H9 (cell line): ENCODE data around the gene JMJD7. TPM values are rescaled to one million over a fixed set of nuclear protein-coding genes. Genes with fewer than 3 reads are reported as not detected.
A peak's percentile ranks its signal among the peaks of the same experiment; 100 is the strongest.

Experiments used
- DNase-seq: peaks from one replicate; pipeline ENCODE4 v3.0.0-alpha.2; 2017
- H2AFZ ChIP-seq: one replicate; pipeline ENCODE4 v1.6.1; 2013; ENCODE audit warnings: mild to moderate bottlenecking, low read length, control low read depth, moderate library complexity
- H2AK5ac ChIP-seq: 2 replicates; pipeline ENCODE4 v1.6.1; 2013; ENCODE audit warnings: low read length, control low read depth, mixed read lengths; ENCODE audit not compliant: insufficient read length
- H2BK120ac ChIP-seq: one replicate; pipeline ENCODE4 v1.6.1; 2013; ENCODE audit warnings: low read depth, mild to moderate bottlenecking, low read length, control low read depth, inconsistent platforms; ENCODE audit not compliant: poor library complexity, severe bottlenecking
- H2BK12ac ChIP-seq: 2 replicates; pipeline ENCODE4 v1.6.1; 2013; ENCODE audit warnings: low read length, control low read depth, mixed read lengths, low read depth; ENCODE audit not compliant: insufficient read length
- H2BK15ac ChIP-seq: 2 replicates; pipeline ENCODE4 v1.6.1; 2013; ENCODE audit warnings: low read depth, low read length, control low read depth
- H2BK20ac ChIP-seq: one replicate; pipeline ENCODE4 v1.6.1; 2013; ENCODE audit warnings: low read depth, mild to moderate bottlenecking, low read length, control low read depth, inconsistent platforms; ENCODE audit not compliant: poor library complexity, severe bottlenecking
- H2BK5ac ChIP-seq: 2 replicates; pipeline ENCODE4 v1.6.1; 2013; ENCODE audit warnings: low read length, control low read depth, mixed read lengths; ENCODE audit not compliant: insufficient read length
- H3K14ac ChIP-seq: 2 replicates; pipeline ENCODE4 v1.6.1; 2013; ENCODE audit warnings: low read length, control low read depth; ENCODE audit not compliant: insufficient read depth
- H3K18ac ChIP-seq: 2 replicates; pipeline ENCODE4 v1.6.1; 2013; ENCODE audit warnings: low read depth, mild to moderate bottlenecking, mixed read lengths, low read length, control low read depth; ENCODE audit not compliant: insufficient read length
- H3K23ac ChIP-seq: 2 replicates; pipeline ENCODE4 v1.6.1; 2013; ENCODE audit warnings: low read length, control low read depth, mixed read lengths, low read depth; ENCODE audit not compliant: insufficient read length
- H3K23me2 ChIP-seq: 2 replicates; pipeline ENCODE4 v1.6.1; 2013; ENCODE audit warnings: low read depth, mild to moderate bottlenecking, mixed read lengths, low read length, control low read depth; ENCODE audit not compliant: insufficient read length, poor library complexity, severe bottlenecking
- H3K27ac ChIP-seq: 2 replicates; pipeline ENCODE4 v1.5.1; 2013; ENCODE audit warnings: low read length, control low read depth, mixed read lengths, low read depth; ENCODE audit not compliant: insufficient read length
- H3K27me3 ChIP-seq: 2 replicates; pipeline ENCODE4 v1.6.1; 2013; ENCODE audit warnings: low read length, control low read depth, inconsistent platforms; ENCODE audit not compliant: insufficient read depth
- H3K4ac ChIP-seq: 2 replicates; pipeline ENCODE4 v1.6.1; 2013; ENCODE audit warnings: low read depth, mild to moderate bottlenecking, control low read depth, inconsistent platforms, low read length, moderate library complexity
- H3K4me1 ChIP-seq: 2 replicates; pipeline ENCODE4 v1.6.1; 2013; ENCODE audit warnings: low read length, control low read depth, inconsistent platforms; ENCODE audit not compliant: insufficient read depth
- H3K4me2 ChIP-seq: 2 replicates; pipeline ENCODE4 v1.6.1; 2013; ENCODE audit warnings: low read length, control low read depth, mixed read lengths; ENCODE audit not compliant: insufficient read length, insufficient read depth
- H3K56ac ChIP-seq: 2 replicates; pipeline ENCODE4 v1.6.1; 2013; ENCODE audit warnings: low read depth, mild to moderate bottlenecking, mixed read lengths, low read length, control low read depth; ENCODE audit not compliant: insufficient read length
- H3K79me1 ChIP-seq: 2 replicates; pipeline ENCODE4 v1.6.1; 2013; ENCODE audit warnings: low read depth, mild to moderate bottlenecking, moderate library complexity, low read length, control low read depth, inconsistent platforms; ENCODE audit not compliant: insufficient read depth, poor library complexity, severe bottlenecking
- H3K79me2 ChIP-seq: 2 replicates; pipeline ENCODE4 v1.6.1; 2013; ENCODE audit warnings: low read length, control low read depth, inconsistent platforms; ENCODE audit not compliant: insufficient read depth
- H3K9ac ChIP-seq: 2 replicates; pipeline ENCODE4 v1.6.1; 2013; ENCODE audit warnings: low read length, control low read depth, mixed read lengths; ENCODE audit not compliant: insufficient read length; ENCODE audit errors: extremely low read depth
- H3K9me3 ChIP-seq: one replicate; pipeline ENCODE4 v1.6.1; 2013; ENCODE audit warnings: low read depth, low read length, inconsistent platforms; ENCODE audit not compliant: control insufficient read depth
- H3T11ph ChIP-seq: one replicate; pipeline ENCODE4 v1.6.1; 2013; ENCODE audit warnings: mild to moderate bottlenecking, low read length, control low read depth, inconsistent platforms
- H4K20me1 ChIP-seq: one replicate; pipeline ENCODE4 v1.6.1; 2013; ENCODE audit not compliant: control insufficient read depth, insufficient read length, insufficient read depth
- H4K5ac ChIP-seq: 2 replicates; pipeline ENCODE4 v1.6.1; 2013; ENCODE audit warnings: low read depth, mild to moderate bottlenecking, mixed read lengths, low read length, control low read depth; ENCODE audit not compliant: insufficient read length
- H4K8ac ChIP-seq: replicated peaks from 2 replicates; pipeline ENCODE4 v1.6.1; 2013; ENCODE audit warnings: low read length, control low read depth, mixed read lengths, low read depth; ENCODE audit not compliant: insufficient read length
- H4K91ac ChIP-seq: 2 replicates; pipeline ENCODE4 v1.6.1; 2013; ENCODE audit warnings: low read depth, mild to moderate bottlenecking, moderate library complexity, mixed read lengths, low read length, control low read depth; ENCODE audit not compliant: insufficient read length
- H3K27ac Mint-ChIP-seq, 3 experiments: 2 replicates in 2 of 3; 3 replicates in 1 of 3; pipeline ENCODE4 v1.8.0; 2020 to 2021; ENCODE audit warnings: mixed read lengths in 3 of 3, mild to moderate bottlenecking in 1 of 3, moderate library complexity in 1 of 3
- H3K27me3 Mint-ChIP-seq: 2 replicates; pipeline ENCODE4 v1.8.0; 2021; ENCODE audit warnings: low read depth, mild to moderate bottlenecking, moderate library complexity, mixed read lengths
- H3K36me3 Mint-ChIP-seq, 3 experiments: 2 replicates in 2 of 3; 3 replicates in 1 of 3; pipeline ENCODE4 v1.8.0; 2020 to 2021; ENCODE audit warnings: low read depth in 3 of 3, mixed read lengths in 3 of 3; ENCODE audit not compliant: insufficient read depth in 1 of 3
- H3K4me1 Mint-ChIP-seq, 2 experiments: 2 replicates each; pipeline ENCODE4 v1.8.0; 2020; ENCODE audit warnings: mixed read lengths in 2 of 2
- H3K4me3 Mint-ChIP-seq, 2 experiments: 2 replicates in 1 of 2; 3 replicates in 1 of 2; pipeline ENCODE4 v1.8.0; 2020 to 2021; ENCODE audit warnings: mild to moderate bottlenecking in 2 of 2, mixed read lengths in 2 of 2, moderate library complexity in 1 of 2
- H3K9me3 Mint-ChIP-seq, 2 experiments: 2 replicates in 1 of 2; 3 replicates in 1 of 2; pipeline ENCODE4 v1.8.0; 2020; ENCODE audit warnings: mild to moderate bottlenecking in 2 of 2, mixed read lengths in 2 of 2, moderate library complexity in 1 of 2
- CTCF ChIP-seq: fragments of 200-600 bp; sonication (generic); conservative IDR thresholded peaks from 3 replicates; pipeline ENCODE4 v1.8.0; 2021; ENCODE audit warnings: antibody characterized with exemption, mild to moderate bottlenecking
- WGBS: extraction: QIAGEN DNeasy Blood & Tissue Kit; methylation state at CpG from one replicate; pipeline ENCODE4 v1.1.7; 2013; ENCODE audit warnings: missing lambda C conversion rate, low lambda C conversion rate, mixed read lengths; ENCODE audit not compliant: insufficient read length; ENCODE audit errors: extremely low coverage; 5-methylcytosine and 5-hydroxymethylcytosine counted together
- total RNA-seq: library from RNA; stranded (reverse); gene quantifications from 2 replicates; pipeline ENCODE4 v1.2.1, GENCODE V29; 2021

JMJD7 gene
- total RNA-seq, 1 experiment from 2014 or later: 13.3 TPM

GRCh38 chr15:41836713-41837454, 9.0 kb downstream of the JMJD7 start:
- H2BK20ac ChIP-seq: no peak overlapping the region
- TF ChIP-seq CTCF: no peak
- H4K91ac ChIP-seq: no peak overlapping the region
- no peaks in the 10 kb centered on the region for H3K27me3 ChIP-seq
- Mint-ChIP-seq H3K27ac (peak overlapping the region in 2 of 3 experiments; percentile 30 to 83; a peak in 2 of 7 replicates), H3K4me3 (no peak overlapping the region), H3K36me3 (peaks cover 3 to 17% (median 6%) of the 10 kb centered on the region in 3 experiments; a peak in 6 of 7 replicates), H3K9me3 (no peaks in the 10 kb centered on the region; a peak in 1 of 5 replicates), H3K27me3 (no peaks in the 10 kb centered on the region), H3K4me1 (no peaks in the 10 kb centered on the region)
- no peaks in the 10 kb centered on the region for H3K9me3 ChIP-seq
- no peak overlapping the region for H2BK5ac ChIP-seq
- no peak for DNase-seq
- H2BK15ac ChIP-seq: no peak overlapping the region
- H4K8ac ChIP-seq: no peak overlapping the region
- H2BK120ac ChIP-seq: no peak overlapping the region
- no peaks in the 10 kb centered on the region for H3K23me2 ChIP-seq
- no peak overlapping the region for H3K23ac ChIP-seq
- H3K18ac ChIP-seq: no peak overlapping the region
- no peak overlapping the region for H3K4ac ChIP-seq
- no peaks in the 10 kb centered on the region for H3K4me1 ChIP-seq
- no peaks in the 10 kb centered on the region for H3K79me2 ChIP-seq
- no peak overlapping the region for H3K27ac ChIP-seq
- H3K79me1 ChIP-seq: no peaks in the 10 kb centered on the region
- no peak overlapping the region for H2BK12ac ChIP-seq
- no peak overlapping the region for H3T11ph ChIP-seq
- H4K5ac ChIP-seq: no peak overlapping the region
- no peak overlapping the region for H3K4me2 ChIP-seq
- H3K56ac ChIP-seq: no peak overlapping the region
- no peak overlapping the region for H3K9ac ChIP-seq
- no CpG with 5 or more reads among the region's 23 CpGs for WGBS
- H2AK5ac ChIP-seq: no peak overlapping the region
- no peaks in the 10 kb centered on the region for H4K20me1 ChIP-seq
- no peak overlapping the region for H3K14ac ChIP-seq
- no peak overlapping the region for H2AFZ ChIP-seq
